ENCODE results near the gene THOC2. TPM values are rescaled to one million over a fixed set of nuclear protein-coding genes. Genes with fewer than 3 reads are reported as not detected.

Gene THOC2
- total and polyA plus RNA-seq, 9 of the 15 experiments (the other 6 are each of a cell fraction or from before 2014, with no cell fraction given), result 131 to 234 (median 192) TPM

DNA sequence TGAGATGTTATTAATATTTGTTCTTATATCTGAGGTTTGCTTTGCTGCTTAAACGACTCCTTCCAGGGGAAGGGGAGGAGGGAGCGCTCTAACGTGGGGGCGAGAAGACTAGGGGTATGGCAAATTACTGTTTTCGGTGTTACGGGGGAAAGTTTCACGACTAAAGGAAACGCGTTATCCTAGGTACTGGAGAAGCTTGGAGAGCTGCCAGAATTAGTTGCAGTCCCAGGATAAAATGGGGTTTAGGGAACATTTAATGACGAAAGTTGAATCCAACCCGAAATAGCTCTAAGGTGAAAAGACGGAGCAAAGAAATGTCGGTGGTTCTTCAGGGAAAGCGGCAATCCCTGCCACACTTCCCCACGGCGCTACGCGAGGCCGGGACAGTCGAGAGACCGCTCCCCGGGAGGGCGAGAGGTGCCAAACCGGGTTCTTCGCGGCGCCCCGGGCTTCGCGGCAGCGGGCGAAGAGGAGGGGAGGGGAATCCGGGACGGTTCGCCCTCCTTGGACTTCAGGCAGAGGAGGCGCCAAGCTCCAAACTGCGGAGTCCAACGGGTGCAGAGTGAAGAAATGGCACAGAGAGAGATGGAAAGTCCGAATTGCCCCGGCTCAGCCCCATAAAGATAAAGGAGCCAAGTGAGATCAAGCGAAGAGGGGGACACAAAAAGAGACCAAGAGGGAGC, 724 bp downstream of the THOC2 start:
- H3K9me1 ChIP-seq (ENCODE audit: control insufficient read depth, insufficient read depth, low read length), result no peaks in the 10 kb centered on the region
- H3K36me3 ChIP-seq (ENCODE audit: control insufficient read depth, insufficient read depth, low read length), result peaks cover 15% of the 10 kb centered on the region; the same call in 1 of the 3 replicates
- in situ Hi-C loops (cut with MboI), result no loop called here
- no peaks in the 10 kb centered on the region for H3K27me3 ChIP-seq (ENCODE audit: control insufficient read depth in 2 of 2, insufficient read depth in 2 of 2, low read length in 2 of 2)
- intact Hi-C loops (cut with micrococcal nuclease), result no loop called here
- under 1% methylated on average over 24 of the region's 41 CpGs for WGBS (ENCODE audit: insufficient coverage, low coverage, missing lambda C conversion rate)
- ATAC-seq, result peak; percentile 48
- H3K9ac ChIP-seq (ENCODE audit: insufficient read depth in 1 of 2, low read depth in 2 of 2, low read length in 2 of 2), result peak overlapping the region; percentile 97
- no TSS peak for BruUV-seq (replicated peaks)
- peaks cover 7% of the 10 kb centered on the region for H4K20me1 ChIP-seq (replicated peaks; ENCODE audit: control insufficient read depth, insufficient read depth, low read length)
- peak overlapping the region; percentile 91 for H3K4me3 ChIP-seq
- ChIA-PET POLR2A (interaction anchor here (0.9 to 1.9 kb wide), 9 partner anchors 11 to 107 kb away, joined by 3 to 12 read pairs (median 3); no protein-coding TSS in a partner anchor), CTCF (ENCODE audit: low intra/inter-chr PET ratio) (no interaction called here)
- peak; percentile 17 to 41 (median 21) for DNase-seq (ENCODE audit: extremely low read depth in 1 of 4, low spot score in 3 of 4)
- peak overlapping the region; percentile 95 for H2AFZ ChIP-seq (ENCODE audit: low read depth, low read length)
- H3K79me2 ChIP-seq (ENCODE audit: control insufficient read depth, insufficient read depth, low read length), result peaks cover 60% of the 10 kb centered on the region
- no peak for FAIRE-seq
- H3K9me3 ChIP-seq (replicated peaks; ENCODE audit: control insufficient read depth, insufficient read depth, low read depth, low read length), result no peaks in the 10 kb centered on the region; the same call in 1 of the 2 replicates
- peak overlapping the region; percentile 97 for H3K27ac ChIP-seq (ENCODE audit: extremely low read depth, low read depth, low read length)
- H3K4me1 ChIP-seq (replicated peaks in 1 of 2; ENCODE audit: control insufficient read depth in 2 of 2, insufficient read depth in 2 of 2, low read length in 2 of 2), result peaks cover 0 to 5% of the 10 kb centered on the region in 2 experiments; a peak in 2 of 5 replicates
- H3K4me2 ChIP-seq (ENCODE audit: insufficient read depth, low read length), result peak overlapping the region; percentile 93
- TF ChIP-seq UBTF (IDR thresholded peaks at IDR 0.05; ENCODE audit: borderline replicate concordance in 1 of 2, low read depth in 2 of 2, low read length in 2 of 2) (0 out of 4 replicates have a peak, but pooled peaks of 1 of the 2 experiments have one; percentile 11), HOXB6 (CRISPR knock-in tag; IDR thresholded peaks at IDR 0.05; ENCODE audit: borderline replicate concordance) (no peak), SAFB2 (IDR thresholded peaks at IDR 0.05; ENCODE audit: borderline replicate concordance, low read depth, low read length, severe bottlenecking) (no peak), L3MBTL2 (IDR thresholded peaks at IDR 0.05) (0 out of 2 replicates have a peak, but pooled peaks have one; percentile 0), ZNF146 (CRISPR knock-in tag; IDR thresholded peaks at IDR 0.05; ENCODE audit: unreplicated experiment) (no peak), ZKSCAN8 (CRISPR knock-in tag; IDR thresholded peaks at IDR 0.05) (no peak), CBX3 (IDR thresholded peaks at IDR 0.05; ENCODE audit: borderline replicate concordance in 1 of 2, low read length in 2 of 2) (0 out of 3 replicates have a peak, but pooled peaks of 1 of the 2 experiments have one; percentile 10), DDX20 (tag; IDR thresholded peaks at IDR 0.05; ENCODE audit: low read depth) (no peak), MYC (IDR thresholded peaks at IDR 0.05; ENCODE audit: low read depth, low read length) (no peak; the same call in 1 of the 2 replicates), MYC (CRISPR knock-in tag; IDR thresholded peaks at IDR 0.05; ENCODE audit: borderline replicate concordance, low read depth) (no peak)
